Stimulated activated naive CD4-positive, alpha-beta T cell (primary cell): ENCODE data around the gene PRAMEF18.
"Not testable (repeated sequence)": the region's sequence is repeated elsewhere in the genome, so short reads cannot be mapped to it uniquely, and the experiment has no call there.

ENCODE experiments used
- DNase-seq, 6 experiments: peaks; one replicate each; lab custom pipeline; 2025; lab: John Stamatoyannopoulos, UW

PRAMEF18 gene, protein sequence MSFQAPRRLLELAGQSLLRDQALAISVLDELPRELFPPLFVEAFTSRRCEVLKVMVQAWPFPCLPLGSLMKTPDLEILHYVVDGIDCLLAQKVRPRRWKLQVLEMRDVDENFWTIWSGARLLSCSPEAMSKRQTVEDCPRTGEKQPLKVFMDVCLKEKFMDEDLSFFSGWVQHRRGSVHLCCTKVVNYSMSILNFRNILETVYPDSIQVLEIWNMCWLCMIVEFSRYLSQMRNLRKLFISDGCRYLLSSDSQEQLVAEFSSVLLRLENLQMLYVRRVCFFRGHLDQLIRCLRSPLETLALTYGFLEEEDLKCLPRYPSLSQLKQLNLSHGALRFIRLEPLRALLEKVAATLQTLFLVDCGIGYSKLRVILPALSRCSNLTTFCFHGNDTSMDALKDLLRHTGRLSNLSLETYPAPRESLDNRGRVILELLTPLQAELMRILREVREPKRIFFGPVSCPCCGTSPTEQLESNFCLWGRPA

DNA sequence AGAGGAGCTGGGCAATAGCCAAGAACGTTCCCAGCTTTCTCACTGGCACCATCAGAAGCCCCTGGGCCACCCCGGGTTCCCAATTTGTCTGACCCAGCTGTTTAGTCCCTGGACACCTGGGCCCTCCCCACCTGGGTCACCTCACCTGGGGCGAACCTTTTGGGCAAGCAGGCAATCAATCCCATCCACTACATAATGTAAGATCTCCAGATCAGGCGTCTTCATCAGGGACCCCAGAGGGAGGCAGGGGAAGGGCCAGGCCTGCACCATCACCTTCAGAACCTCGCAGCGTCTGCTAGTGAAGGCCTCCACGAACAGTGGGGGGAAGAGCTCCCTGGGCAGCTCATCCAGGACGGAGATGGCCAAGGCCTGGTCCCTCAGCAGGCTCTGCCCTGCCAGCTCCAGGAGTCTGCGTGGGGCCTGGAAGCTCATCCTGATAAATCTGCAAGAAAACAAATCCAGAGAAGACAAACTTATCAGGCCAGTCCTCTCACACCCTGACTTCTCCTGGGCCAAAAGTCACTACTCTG, at the start of gene PRAMEF18:
PRAMEF18 (minus strand) TSS at position 480 of the 530 bp plus-strand sequence; CDS start at position 432, 48 bp downstream.
- DNase-seq = not testable (repeated sequence)

- DNase-seq = not testable (repeated sequence)
Observed at GRCh38 chr1:13265124-13265523, 39.2 kb upstream of the PRAMEF18 start.

DNA sequence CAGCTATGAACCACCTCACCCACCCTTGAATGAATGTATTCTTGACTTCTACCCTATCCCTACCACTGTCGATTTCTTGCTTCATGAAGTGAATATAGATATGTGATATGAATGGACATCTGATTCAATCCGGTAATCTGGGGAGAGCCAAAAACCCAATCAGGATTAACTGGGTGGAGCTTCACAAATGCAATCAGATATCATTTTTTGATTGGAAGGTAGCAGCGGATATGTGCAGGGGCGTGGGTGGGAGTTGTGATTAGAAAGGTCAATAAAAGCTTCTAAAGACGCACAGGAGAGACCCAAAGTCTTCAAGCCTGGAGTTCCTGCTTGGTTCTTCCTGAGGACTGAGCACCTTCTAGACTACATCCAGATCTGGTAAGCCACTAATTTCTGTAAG, 27.9 kb upstream of the PRAMEF18 start, which contains the start of gene PRAMEF5:
PRAMEF5 (plus strand) TSS at position 301 of the 400 bp plus-strand sequence. CDS start 5,071 bp downstream, outside the sequence.
- not testable (repeated sequence) for DNase-seq

DNA sequence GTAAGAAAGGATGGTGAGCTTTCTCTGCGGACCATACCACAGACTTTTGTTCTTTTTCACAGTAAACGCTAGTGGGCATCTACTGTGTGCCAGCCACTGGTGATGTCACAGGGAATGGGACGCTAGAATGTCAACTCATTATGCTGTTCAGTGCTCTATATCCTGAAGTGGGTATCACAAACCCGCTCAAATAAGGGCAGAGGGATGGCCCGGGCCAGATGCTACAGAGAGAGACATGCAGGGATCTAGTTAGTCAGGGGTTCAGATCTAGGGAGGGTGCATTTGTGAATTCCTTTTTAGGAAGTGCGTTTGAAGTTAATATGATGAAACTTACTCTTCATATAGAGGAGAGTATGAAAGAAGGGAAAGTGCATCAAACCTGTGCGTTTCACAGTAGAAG, 21.2 kb upstream of the PRAMEF18 start:
- not testable (repeated sequence) for DNase-seq

DNA sequence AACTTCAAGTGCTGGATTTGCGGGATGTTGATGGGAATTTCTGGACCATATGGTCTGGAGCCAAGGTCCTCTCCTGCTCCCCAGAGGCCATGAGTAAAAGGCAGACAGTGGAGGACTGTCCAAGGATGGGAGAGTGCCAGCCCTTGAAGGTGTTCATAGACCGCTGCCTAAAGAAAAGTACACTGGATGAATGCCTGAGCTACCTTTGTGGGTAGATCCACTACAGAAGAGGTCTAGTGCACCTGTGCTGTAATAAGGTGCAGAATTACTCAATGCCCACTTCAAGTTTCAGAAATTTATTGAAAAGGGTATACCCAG, 20.6 kb upstream of the PRAMEF18 start:
- not testable (repeated sequence) for DNase-seq

- not testable (repeated sequence) for DNase-seq
Observed at GRCh38 chr1:13245841-13246553, 20.0 kb upstream of the PRAMEF18 start.

DNA sequence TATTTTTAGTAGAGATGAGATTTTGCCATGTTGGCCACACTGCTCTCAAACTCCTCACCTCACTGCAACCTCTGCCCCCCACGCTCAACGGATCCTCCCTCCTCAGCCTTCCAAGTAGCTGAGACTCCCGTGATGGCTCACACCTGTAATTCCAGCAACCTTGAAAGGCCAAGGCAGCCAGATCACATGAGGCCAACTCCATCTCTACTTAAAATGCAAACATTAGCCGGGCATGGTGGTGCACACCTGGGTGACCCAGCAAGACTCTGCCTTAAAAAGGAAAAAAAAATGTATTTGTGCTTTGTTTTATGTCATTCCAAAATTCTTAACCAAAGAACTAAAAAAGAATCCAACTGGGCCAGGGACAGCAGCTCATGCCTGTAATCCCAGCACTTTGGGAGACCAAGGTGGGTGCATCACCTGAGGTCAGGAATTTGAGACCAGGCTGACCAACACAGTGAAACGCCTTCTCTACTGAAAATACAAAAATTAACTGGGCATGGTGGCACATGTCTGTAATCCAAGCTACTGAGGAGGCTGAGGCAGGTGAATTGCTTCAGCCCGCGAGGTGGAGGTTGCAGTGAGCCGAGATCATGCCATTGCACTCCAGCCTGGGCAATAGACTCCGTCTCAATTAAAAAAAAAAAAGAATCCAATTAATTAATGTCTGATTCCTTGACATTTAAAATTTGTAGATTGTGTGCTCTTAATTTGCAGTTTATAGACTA, 17.7 kb upstream of the PRAMEF18 start:
- DNase-seq = not testable (repeated sequence)

GRCh38 chr1:13239633-13240032, 13.7 kb upstream of the PRAMEF18 start:
- not testable (repeated sequence) for DNase-seq

- DNase-seq = not testable (repeated sequence)
Observed at GRCh38 chr1:13237572-13237971, 11.6 kb upstream of the PRAMEF18 start.

DNA sequence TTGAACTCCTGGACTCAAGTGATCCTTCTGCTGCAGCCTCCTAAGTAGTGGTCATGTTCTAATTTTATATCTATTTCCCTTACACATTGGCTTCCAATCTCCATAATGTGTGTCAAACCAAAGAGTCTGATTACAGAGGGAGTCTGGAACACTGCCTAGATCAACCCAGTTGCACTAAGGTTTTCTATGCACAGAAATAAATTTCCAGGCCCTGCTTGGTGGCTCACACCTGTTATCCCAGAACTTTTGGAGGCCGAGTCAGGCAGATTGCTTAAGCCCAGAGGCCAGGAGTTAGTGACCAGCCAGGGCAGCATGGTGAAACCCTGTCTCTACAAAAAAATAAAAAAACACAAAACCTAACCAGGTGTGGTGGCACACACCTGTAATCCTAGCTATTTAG, 8.1 kb upstream of the PRAMEF18 start:
- DNase-seq = not testable (repeated sequence)

- not testable (repeated sequence) for DNase-seq
Observed at GRCh38 chr1:13232056-13232455, 6.1 kb upstream of the PRAMEF18 start.

- not testable (repeated sequence) for DNase-seq
Observed at GRCh38 chr1:13231061-13231750, 5.3 kb upstream of the PRAMEF18 start.

GRCh38 chr1:13230601-13231000, 4.6 kb upstream of the PRAMEF18 start:
- not testable (repeated sequence) for DNase-seq

- not testable (repeated sequence) for DNase-seq
Observed at GRCh38 chr1:13230096-13230495, 4.1 kb upstream of the PRAMEF18 start.

- no peak for DNase-seq
Observed at GRCh38 chr1:13228343-13228781, 2.4 kb upstream of the PRAMEF18 start.

DNA sequence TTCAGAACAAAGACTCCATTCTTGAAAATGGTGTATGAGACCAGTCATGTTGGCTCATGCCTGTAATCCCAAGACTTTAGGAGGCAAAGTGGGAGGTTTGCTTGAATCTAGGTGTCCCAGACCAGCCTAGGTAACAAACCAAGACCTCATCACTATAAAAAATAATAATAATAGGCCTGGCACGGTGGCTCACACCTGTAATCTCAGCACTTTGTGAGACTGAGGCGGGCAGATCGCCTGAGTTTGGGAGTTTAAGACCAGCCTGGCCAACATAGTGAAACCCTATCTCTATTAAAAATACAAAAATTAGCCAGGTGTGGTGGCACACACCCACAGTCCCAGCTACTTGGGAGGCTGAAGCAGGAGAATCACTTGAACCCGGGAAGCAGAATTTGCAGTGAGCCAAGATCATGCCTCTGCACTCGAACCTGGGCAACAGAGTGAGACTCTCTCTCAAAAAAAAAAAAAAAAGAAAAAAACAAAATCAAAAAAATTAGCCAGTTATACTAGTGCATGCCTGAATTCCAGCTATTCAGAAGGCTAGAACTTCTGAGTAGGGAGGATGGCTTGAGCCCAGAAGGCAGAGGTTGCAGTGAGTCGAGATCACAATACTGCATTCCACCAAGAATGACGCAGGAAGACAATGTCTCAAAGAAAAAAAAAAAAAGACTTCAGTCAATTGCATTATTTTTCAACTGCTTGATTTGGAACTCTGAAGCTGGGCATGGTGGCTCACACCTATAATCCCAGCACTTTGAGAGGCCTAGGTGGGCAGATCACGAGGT, 1.5 kb upstream of the PRAMEF18 start:
- not testable (repeated sequence) for DNase-seq

DNA sequence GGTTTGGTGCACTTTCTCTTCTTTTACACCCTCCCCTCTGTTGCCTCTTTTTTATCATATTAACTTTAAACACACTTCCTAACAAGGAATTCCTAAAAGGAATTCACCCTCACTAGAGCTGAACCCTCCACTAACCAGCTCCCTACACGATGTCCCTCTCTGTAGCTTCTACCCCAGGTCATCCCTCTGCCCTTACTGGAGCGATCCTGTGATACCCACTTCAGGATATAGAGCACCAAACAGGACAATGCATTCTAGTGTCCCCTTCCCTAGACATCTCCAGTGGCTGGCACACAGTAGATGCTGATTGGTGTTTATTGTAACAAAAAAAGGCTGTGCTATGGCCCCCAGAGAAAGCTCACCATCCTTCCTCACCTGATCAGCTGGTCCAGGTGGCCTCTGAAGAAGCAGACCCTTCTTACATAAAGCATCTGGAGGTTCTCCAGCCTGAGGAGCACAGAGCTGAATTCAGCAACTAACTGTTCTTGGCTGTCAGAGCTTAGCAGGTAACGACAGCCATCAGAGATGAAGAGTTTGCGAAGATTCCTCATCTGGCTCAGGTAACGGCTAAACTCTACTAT, 1.4 kb downstream of the PRAMEF18 start:
- no peak for DNase-seq

- not testable (repeated sequence) for DNase-seq
Observed at GRCh38 chr1:13222788-13223187, 3.2 kb downstream of the PRAMEF18 start.

GRCh38 chr1:13219203-13219602, 6.8 kb downstream of the PRAMEF18 start:
- not testable (repeated sequence) for DNase-seq

GRCh38 chr1:13216619-13217018, 9.3 kb downstream of the PRAMEF18 start:
- DNase-seq = not testable (repeated sequence)
